Activated T-helper 2 cell treated with anti-CD3 and anti-CD28 coated beads, Interferon-gamma antibody, Interleukin-2, Interleukin-4, amounts not matched to agents 10 μg/mL and 5 μg/mL and 100 μg/mL, durations not matched to agents 14 hours and 24 hours and 36 hours (primary cell): ENCODE results near the gene NME8. TPM values are rescaled to one million over a fixed set of nuclear protein-coding genes. Genes with fewer than 3 reads are reported as not detected.

ENCODE experiments used
- total RNA-seq: library from RNA; stranded (reverse); gene quantifications from 2 replicates; pipeline ENCODE4 v1.2.3, GENCODE V29; 2022

The NME8 gene
- total RNA-seq, 1 donor from 2014 or later, result not detected

Other genes with a start within 250 kb of the NME8 start
- not detected in 2 replicates for gene GPR141, start 164.8 kb upstream of the NME8 start, total RNA-seq
- not detected in 2 replicates for gene SFRP4, start 68.2 kb downstream of the NME8 start, total RNA-seq
- 0.62 and 1.1 TPM in 2 replicates for gene EPDR1, start 72.0 kb downstream of the NME8 start, total RNA-seq